ENCODE data around the gene PGGHG.
"Not testable (repeated sequence)": the region's sequence is repeated elsewhere in the genome, so short reads cannot be mapped to it uniquely, and the experiment has no call there.

Gene PGGHG

DNA sequence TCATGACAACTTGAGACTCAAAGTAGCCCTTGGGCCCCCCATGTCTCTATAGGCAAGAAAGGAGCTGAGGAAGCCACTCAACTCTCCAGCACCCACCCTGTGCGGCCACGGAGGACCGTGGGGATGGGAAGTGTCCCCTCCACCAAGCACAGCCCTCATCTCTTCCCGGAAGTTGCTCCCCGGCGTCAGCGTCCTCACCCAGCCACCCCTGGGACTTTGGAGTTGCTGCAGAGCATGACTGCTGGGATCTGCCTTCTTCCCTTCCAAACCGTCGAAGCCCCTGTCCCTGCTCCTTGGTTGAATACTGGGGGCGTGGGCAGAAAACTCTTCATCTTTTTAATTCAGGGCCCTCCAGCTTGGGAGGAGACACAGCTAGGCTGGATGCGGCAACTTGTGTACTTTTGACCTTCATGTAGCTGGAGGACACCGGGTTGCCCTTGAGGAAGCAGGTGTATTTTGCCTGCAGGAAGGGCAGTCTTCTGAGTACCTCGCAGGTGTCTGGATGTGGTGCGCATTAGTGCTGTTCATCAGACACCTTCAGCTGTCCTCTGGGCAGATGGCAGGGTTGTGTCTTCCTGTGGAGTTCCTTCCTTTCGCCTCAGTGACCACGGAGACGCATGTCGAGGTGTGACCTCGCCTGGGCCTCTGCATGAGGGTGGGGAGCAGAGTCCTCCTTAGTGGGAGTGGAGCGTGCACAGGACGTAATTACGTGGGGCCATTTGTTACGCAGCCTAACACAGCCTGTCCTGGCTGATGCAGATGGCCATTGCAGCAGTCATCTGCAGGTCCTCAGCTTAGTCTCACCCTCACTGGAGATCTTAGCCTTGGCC lies 43.9 kb downstream of the PGGHG start:
- DNase-seq: no peak

DNA sequence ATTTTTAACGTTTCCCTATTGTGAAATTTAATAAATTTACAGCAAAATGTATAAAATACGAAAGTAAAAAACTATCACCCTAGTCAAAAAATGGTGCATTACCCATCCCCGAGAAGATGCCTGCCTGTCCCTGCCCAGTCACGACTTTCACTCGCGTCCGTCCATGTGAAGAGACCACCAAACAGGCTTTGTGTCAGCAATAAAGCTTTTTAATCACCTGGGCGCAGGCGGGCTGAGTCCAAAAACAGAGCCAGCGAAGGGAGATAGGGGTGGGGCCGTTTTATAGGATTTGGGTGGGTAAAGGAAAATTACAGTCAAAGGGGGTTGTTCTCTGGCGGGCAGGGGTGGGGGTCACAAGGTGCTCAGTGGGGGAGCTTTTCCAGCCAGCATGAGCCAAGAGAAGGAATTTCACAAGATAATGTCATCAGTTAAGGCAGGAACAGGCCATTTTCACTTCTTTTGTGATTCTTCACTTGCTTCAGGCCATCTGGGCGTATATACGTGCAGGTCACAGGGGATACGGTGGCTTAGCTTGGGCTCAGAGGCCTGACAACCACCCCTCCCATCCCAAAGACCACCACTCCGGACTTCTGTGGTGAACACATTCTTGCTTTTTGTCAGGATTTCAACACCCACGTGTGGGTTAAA lies 44.8 kb downstream of the PGGHG start:
- not testable (repeated sequence) for DNase-seq

DNA sequence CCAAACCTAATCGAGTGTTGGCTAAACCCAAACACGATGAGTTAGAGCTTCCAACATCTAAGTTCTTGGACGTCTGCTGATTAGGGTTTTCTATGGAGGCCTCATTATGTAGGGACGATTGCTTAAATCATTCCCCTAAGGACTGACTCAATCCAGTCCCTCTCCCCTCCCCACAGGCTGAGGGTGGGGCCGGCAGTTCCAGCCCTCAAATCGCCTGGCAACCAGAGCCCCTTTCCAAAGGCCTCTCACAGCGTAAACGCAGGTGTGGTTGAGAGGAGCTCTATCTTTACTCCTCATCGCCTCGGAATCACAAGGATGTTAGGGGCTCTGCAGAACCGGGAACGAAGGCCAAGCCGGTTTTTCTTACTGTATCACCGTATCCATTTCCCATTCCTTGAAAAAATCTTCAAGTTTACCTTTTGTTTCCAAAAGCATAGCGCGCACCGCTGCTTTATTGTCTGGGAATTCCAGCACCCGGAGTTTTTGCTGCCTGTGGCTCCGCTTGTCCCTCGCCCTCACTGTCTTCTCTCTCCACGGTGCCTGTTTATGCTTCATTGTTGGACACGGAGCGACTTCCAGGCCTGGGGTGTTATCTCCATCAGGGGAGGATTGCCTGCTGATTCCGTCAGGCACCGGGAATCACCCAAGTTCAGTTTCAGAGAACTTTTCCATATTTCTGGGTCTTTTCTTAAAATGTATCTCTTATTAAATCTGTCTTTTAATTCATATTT lies 45.5 kb downstream of the PGGHG start:
- no peak for DNase-seq

DNA sequence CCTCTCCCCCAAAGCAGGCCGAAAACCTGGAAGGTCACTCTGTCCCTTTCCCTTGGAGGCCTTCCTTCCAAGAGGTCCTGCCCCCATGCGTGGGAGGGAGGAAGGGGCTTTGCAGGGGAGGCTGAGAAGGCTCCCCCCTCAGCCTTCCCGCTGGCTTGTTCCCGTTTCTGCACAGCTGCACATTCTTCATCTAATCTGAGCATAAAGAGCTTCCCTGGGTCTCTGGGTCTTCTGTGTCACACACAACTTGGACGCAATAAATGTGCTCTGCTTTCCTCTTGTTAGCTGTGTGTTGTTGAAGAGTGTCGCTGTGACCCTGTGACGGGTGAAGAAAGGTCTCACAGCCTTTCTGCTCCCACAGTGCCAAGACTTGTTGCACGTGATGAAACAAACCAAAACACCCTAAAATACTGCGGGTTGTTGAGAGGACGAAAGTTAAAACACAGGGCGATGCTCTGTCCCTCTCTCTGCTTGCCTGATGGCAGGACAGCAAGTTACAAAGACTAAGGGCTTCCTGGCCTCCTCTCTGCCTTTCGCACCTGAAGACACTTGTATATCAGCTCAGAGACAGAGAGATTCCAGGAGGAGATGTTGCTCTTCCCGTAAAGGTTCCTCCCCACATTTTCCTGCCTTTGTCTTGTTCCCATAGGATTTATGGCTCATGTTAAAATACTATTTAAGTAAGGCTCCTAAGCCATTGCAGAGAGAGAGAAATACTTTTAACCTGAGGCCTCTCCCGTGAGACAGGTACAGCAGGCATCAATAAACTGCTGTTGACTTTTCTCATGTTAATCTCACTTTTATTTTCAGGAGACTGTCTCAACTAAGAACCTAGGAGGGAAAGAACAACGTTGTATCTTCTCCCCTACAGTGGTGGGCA lies 47.1 kb downstream of the PGGHG start:
- no peak for DNase-seq

DNA sequence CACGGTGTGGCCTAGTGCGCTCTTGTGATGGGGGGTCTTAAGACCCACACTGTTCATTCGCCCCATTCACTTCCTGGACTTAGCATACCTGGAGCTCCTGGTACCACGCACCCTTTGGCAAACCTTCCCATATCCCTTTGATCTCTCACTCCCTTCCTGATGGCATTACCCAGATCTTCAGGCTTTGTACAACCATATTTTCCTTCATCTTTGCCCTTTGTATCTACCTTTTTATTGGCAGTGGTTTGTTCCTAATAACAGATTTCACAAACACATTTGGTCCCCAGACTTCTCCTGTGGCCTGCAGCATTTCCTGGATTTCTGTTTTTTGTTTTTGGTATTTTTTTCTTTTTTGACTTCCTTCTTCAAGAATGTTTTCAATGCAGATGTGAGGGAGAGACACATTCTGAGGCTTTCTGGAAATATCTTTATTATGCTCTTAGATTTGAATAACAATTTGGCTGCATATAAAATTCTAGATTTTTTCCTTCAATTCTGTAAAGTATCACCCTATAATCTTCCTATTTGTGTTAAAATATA lies 47.8 kb downstream of the PGGHG start:
- DNase-seq: no peak

DNA sequence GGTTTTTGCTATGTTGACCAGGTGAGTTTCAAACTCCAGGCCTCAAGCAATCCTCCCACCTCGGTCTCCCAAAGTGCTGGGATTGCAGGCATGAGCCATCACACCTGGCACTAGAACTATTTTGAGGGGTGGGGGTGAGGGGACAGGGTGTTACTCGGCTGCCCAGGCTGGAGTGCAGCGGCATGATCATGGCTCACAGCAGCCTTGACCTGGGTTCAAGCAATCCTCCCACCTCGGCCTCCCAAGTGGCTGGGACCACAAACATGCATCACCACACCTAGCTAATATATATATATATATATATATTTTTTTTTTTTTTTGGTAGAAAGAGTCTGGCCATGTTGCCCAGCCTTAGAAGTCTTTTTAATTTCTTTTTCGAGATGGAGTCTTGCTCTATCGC lies 48.8 kb downstream of the PGGHG start:
- no peak for DNase-seq

DNA sequence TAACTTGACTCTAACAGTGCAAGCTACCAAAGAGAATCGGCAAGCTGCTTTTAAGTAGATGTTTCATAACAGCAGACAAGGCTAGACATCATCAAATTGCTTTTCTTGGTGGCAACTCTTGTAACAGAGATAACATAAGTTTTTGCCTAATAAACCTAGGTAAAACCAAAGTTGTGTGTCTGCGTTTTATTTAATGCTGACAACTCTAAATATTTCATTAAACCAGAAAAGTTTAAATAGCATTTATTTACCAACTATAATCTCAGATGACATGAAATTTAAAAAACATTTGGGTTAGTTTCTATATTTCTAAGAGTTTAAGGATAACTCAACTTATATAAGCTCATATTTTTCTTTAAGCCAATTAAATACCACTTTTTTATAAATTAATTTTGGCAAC lies 51.0 kb downstream of the PGGHG start:
- DNase-seq: no peak

DNA sequence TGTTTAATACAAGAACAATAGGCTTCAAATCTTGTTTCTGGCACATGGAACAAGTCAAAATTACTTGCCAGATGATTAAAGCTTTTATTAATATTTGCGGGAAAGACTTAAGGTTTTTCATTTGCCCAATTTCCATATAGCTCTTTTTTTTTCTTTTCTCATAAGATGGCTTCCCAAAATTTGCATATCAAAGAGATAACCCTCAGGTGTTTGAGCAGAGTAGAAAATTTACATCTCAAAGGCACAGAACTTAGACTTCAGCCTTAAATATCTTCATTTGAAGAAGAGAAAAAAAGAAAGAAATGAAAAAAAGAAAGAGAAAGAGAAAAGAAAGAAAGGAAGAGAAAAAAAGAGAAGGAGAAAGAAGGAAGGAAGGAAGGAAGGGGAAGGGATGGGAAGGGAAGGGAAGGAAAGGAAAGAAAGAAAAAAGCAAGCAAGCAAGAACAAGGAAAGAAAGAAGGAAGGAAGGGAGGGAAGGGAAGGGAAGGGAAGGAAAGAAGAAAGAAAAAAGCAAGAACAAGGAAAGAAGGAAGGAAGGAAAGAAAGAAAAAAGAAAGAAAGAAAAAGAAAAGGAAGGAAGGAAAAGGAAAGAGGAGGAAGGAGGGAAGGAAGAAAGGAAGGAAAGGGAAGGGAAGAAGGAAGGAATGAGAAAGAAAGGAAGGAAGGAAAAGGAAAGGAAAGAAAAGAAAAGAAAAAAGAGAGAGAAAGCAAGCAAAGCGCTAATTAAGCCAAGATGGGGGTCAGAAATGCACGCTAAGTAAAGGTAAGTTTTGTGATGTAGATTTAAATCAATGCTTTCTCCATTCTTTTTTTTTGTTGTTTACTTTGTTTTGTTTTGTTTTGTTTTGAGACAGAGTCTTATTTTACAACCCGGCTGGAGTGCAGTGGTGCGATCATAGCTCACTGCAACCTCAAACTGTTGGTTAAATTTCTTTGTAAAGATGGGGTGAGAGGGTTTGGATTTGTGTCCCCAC lies 51.9 kb downstream of the PGGHG start:
- DNase-seq: no peak

DNA sequence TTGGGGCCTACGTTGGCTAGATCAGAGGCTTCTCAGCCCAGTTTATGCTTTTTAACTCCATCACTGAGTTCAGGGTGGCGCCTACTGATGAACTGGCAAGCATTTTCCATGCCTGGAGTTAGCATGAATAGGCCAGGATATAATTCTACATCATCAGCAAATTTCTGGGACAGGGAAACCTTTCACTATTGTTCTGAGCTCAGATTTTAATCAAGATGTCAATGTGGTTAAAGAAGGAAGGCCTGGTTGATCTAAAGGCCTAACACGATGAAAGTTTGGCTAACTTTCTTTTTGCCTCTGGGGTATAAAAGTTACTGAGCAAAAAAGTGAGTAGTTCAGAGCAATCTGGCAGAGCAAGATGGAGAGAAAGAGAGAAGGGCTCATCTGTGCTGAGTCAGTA lies 53.4 kb downstream of the PGGHG start:
- DNase-seq: no peak

DNA sequence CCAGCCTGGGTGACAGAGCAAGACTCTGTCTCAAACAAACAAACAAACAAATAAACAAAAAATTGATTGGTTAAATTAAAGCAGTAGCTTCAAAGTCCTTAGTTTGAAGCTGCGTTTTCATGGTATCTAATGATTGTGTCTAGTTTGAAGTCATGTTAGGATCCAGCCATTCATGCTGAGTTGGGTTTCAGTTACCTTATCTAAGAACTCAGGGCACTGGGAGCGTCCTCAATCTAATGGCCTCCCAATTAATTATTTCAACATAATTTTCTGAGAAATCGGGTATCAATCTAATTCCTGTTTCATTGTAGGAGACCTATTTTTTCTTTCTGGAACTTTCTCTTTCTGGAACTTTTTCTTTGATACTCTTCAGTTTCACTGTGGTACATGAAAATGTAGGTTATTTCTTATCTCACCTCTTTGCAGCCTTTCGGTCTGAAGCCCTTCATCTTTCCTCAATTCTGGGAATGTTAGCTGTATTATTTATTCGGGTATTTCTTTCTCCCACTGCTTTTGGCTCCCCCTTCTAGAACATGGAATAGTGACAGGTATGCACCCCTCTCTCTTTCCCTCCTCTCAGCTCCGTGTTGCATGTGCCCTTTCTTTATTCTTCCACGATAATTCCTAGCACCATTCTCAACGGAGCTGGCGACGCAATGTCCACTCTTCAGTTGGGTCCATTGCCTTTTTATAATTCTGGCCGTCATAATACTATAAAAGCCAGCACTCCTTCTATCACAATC lies 56.1 kb downstream of the PGGHG start:
- no peak for DNase-seq
